DND-41 (cell line): Measurements from ENCODE around the gene TMEM202.

Experiments used
- EZH2 ChIP-seq: IDR thresholded peaks from 3 replicates; pipeline ENCODE4 v1.6.1; 2012; ENCODE audit warnings: borderline replicate concordance, low read depth, mild to moderate bottlenecking, moderate library complexity, low read length, inconsistent platforms; ENCODE audit not compliant: severe bottlenecking
- TF ChIP-seq, protein P1 (sequence below): IDR thresholded peaks from 2 replicates; pipeline ENCODE4 v1.5.1; 2012; ENCODE audit warnings: borderline replicate concordance, low read length, moderate library complexity, mild to moderate bottlenecking; ENCODE audit not compliant: poor library complexity, severe bottlenecking; ENCODE audit errors: extremely low read depth

DNA sequence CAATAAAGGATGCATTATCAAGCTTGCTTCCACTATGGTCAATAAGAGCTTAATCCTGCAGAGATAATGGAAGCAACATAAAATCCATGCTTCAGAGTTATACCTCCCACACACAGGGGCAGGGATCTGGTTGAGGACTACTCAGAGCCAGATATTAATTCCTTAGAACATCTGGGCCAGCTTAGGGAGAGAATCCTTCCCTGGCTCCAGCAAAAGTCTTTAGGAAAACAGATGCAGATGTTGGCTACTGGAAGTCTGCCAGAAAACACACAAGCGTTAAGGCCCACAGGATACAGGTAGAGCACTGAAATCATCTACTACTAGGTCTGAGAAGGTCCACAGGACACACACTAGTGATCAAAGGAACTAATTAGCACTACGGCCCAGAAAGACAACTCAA is 25.2 kb downstream of the TMEM202 start:
- no peak for TF ChIP-seq EZH2
- TF ChIP-seq, protein P1, sequence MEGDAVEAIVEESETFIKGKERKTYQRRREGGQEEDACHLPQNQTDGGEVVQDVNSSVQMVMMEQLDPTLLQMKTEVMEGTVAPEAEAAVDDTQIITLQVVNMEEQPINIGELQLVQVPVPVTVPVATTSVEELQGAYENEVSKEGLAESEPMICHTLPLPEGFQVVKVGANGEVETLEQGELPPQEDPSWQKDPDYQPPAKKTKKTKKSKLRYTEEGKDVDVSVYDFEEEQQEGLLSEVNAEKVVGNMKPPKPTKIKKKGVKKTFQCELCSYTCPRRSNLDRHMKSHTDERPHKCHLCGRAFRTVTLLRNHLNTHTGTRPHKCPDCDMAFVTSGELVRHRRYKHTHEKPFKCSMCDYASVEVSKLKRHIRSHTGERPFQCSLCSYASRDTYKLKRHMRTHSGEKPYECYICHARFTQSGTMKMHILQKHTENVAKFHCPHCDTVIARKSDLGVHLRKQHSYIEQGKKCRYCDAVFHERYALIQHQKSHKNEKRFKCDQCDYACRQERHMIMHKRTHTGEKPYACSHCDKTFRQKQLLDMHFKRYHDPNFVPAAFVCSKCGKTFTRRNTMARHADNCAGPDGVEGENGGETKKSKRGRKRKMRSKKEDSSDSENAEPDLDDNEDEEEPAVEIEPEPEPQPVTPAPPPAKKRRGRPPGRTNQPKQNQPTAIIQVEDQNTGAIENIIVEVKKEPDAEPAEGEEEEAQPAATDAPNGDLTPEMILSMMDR = no peak
